Fibroblast of mammary gland (primary cell): ENCODE measurements around the gene RAB6C.
"Not testable (repeated sequence)": the region's sequence is repeated elsewhere in the genome, so short reads cannot be mapped to it uniquely, and the experiment has no call there.

Source experiments
- DNase-seq: peaks from one replicate; pipeline ENCODE4 v3.0.0-alpha.2; 2010; ENCODE audit warnings: low read depth
- H3K4me3 ChIP-seq: 2 replicates; pipeline ENCODE4 v1.5.1; 2011; ENCODE audit warnings: low read depth, mild to moderate bottlenecking, low read length, moderate library complexity; ENCODE audit not compliant: control insufficient read depth
- TF ChIP-seq, protein P1 (sequence below): conservative IDR thresholded peaks from 2 replicates; pipeline ENCODE4 v1.5.1; 2011; ENCODE audit warnings: low read depth, low read length, inconsistent platforms; ENCODE audit not compliant: control insufficient read depth, insufficient read depth

The RAB6C gene

DNA sequence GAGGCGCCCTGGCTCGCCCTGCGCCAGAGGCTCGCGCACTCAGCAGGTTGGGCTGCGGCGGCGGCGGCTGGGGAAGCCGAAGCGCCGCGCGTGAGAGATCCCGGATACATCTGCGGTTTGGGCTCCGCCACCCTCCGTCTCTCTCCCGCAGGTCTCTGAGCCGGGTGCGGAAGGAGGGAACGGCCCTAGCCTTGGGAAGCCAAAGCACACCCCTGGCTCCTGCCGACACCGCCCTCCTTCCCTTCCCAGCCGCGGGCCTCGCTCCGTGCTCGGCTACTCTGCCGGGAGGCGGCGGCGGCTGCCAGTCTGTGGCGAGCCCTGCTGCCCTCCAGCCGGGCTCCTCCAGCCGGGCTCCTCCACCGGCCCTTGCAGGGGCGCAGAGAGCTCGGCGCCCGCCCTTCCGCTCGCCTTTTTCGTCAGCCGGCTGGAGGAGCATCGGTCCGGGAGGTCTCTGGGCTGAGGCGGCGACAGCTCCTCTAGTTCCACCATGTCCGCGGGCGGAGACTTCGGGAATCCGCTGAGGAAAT is at the start of gene RAB6C:
Gene RAB6C (plus strand): TSS at position 38 of the 527 bp plus-strand sequence. CDS start 450 bp downstream, at position 488.
- DNase-seq, H3K4me3 ChIP-seq: not testable (repeated sequence)

DNA sequence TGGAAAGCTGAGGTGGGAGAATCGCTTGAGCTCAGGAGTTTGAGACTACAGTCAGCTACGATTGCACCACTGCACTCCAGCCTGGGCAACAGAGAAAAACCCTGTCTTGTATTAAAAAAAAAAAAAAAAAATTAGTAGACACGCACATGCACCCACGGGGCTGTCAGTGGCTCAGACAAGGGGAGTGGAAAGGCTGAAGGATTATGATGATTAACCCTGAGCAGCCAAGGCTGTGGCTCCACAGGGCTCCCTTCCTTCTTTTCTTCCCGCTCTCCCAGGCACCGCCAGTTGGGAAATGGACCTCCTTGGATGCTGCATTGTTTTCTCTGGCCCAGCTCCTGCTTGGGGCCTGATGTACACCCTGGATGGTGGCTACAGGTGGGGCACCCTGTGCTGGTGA is 49.0 kb upstream of the RAB6C start:
- H3K4me3 ChIP-seq, result no peak overlapping the region
- TF ChIP-seq, protein P1, sequence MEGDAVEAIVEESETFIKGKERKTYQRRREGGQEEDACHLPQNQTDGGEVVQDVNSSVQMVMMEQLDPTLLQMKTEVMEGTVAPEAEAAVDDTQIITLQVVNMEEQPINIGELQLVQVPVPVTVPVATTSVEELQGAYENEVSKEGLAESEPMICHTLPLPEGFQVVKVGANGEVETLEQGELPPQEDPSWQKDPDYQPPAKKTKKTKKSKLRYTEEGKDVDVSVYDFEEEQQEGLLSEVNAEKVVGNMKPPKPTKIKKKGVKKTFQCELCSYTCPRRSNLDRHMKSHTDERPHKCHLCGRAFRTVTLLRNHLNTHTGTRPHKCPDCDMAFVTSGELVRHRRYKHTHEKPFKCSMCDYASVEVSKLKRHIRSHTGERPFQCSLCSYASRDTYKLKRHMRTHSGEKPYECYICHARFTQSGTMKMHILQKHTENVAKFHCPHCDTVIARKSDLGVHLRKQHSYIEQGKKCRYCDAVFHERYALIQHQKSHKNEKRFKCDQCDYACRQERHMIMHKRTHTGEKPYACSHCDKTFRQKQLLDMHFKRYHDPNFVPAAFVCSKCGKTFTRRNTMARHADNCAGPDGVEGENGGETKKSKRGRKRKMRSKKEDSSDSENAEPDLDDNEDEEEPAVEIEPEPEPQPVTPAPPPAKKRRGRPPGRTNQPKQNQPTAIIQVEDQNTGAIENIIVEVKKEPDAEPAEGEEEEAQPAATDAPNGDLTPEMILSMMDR, result no peak
- peak; percentile 48 for DNase-seq

DNA sequence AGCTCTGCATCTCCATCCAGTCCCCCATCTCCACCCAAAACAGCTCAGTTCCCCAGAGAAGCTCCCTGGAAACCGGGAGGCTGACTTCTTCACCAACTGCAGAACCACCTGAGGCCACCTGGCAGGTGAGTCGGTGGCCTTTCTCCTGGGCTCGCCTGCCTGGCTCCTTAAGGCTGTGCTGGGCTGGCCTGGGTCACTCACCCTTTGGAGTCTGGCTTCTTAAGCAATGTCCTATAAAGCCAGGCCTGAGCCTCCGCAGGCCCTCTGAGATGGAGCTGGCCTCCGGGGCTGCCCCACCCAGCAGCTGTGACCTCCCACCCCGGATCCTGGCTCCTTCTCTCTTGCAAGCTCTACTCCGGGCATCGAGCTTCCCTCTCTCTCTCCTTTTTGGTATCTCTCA is 46.1 kb upstream of the RAB6C start:
- not testable (repeated sequence) for DNase-seq, H3K4me3 ChIP-seq

DNA sequence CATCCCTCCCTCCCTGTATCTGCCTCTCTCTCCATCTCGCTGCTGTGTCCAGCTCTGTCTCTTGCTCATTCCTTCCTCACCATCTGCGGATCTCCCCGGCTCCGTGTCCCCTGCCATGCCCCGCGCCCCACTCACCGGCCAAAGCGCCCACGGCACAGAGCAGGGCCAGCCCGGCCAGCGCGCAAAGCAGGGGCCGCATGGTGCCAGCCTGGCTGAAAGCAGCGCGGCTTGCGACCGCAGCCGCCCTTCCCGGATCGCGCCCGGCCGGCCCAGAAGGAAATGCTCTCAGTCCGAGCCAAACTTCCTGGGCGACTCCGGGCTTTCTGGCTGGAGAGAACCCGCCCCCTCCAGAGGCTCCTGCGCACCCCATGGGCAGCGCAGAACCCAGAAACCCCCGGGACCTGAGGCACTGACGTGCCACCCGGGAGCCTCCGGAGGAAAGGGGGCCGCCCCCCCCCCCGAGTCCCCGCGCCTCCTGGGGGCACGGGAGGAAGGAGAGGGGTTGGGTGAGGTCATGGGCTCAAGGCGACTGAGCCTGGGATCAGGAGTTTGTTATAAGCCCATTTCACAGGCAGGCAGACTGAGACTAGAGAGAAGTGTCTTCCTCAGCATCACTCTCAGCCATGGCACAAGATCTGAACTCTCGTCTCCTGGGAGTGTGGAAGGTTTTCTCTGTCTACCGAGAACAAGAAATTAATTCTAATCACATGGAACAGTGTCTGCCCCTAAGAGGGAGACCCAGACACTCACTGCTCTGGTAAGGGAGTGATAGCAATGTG is 45.2 kb upstream of the RAB6C start:
- peak overlapping the region; percentile 3 for H3K4me3 ChIP-seq
- TF ChIP-seq, protein P1, result no peak
- DNase-seq, result no peak

DNA sequence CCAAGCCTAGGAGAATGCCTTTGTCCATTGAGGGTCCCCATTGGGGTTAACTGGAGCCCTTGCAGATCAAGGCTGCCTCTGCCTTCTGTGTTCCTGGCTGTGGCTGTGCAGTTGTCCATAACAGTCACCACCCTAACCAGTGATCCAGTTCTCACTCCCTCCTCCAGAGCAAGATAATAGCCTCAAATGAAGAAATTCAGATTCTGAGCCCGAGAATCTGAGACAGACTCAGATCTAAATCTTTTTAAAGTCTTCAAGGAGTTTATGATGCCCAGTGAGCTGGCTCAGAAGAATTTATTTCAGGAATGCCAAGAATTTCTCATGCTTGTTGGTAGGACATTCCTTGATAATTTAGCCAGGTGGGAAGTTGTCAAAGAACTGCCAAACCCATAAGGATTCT is 44.3 kb upstream of the RAB6C start:
- TF ChIP-seq, protein P1, result no peak
- DNase-seq, result no peak
- H3K4me3 ChIP-seq, result no peak overlapping the region

DNA sequence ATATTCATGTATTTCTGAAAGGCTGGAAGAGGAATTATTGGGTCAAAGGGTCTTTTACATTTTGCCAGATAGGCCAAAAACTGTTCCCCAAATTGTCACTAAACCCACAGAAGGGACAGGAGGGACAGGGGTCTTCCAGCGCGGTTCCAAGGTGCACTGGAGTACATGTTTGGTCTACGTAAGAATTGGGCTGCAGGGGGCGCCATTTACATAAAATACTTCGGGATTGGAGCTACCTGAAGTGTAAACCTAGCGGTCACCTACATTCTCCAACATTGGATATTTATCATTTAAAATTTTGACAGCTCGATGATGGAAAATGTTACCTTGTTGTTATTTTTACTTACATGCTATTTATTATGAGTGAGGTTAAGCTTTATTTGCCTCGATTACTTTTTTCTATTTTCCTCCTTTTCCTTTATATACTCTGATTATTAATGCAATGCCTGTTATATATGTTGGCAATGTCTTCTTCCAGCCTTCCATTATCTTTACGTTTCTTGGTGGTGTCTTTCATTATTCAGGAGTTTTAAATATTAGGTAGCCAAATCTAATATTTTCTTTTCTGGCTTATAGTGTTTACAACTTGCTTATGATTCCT is 43.0 kb upstream of the RAB6C start:
- no peak overlapping the region for H3K4me3 ChIP-seq
- TF ChIP-seq, protein P1, result peak; percentile 63
- peak; percentile 43 for DNase-seq

DNA sequence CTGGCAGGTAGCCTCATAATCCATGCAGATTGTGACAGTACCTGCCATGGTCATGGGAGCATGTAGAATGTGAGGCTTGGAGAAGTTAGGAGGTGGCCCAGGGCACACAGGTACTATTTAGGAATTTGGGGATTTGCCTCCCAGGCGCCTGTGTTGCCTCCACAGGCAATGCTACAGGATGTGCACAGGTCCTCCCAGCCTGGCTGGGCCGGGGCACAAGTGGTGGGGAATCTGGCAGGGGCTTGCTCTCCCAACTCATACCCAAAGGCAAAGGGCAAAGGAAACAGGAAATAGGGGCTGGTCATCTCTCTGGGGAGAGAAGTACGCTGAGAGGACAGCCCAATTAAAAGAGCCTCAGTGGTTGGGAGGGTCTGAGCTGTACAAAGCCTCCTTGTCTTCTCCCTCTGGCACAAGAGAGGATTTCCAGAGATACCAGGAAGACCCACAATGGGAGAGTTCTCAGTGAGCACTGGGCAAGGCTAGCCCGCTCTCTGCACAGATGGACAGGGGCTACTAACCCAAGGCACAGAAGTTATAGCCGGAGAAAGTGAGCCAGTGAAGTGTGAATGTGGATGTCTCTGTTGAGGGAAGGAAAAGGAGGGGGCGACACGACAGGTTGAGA is 40.5 kb upstream of the RAB6C start:
- not testable (repeated sequence) for H3K4me3 ChIP-seq, DNase-seq

DNA sequence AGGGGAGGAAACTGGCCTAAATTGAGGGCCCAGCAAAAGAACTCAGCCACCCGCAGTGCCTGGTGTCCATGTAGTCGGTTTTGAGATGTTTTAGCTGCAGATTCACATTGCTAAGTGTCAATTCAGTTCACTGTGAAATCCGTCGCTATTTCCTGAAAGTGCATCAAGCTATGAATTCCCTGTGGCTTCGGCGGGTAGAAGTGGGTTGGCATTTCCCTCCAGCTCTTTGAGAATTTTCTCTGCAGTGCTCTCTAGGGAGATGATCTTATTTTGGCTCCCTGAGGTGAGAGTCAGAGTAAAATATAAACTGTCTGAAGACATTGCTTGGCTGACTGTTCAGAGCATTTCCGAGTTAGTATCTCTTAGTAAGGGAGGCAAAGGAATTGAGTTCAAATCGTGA is 36.0 kb upstream of the RAB6C start:
- not testable (repeated sequence) for DNase-seq, H3K4me3 ChIP-seq
